A673 (cell line): ENCODE data around the gene OR6B1.

ENCODE experiments used
- CTCF ChIP-seq: fragments of 300-800, 200-600 bp; sonication (generic); conservative IDR thresholded peaks from 2 replicates; pipeline ENCODE4 v1.5.1; 2017; ENCODE audit warnings: low read depth, mild to moderate bottlenecking, antibody characterized with exemption, low read length, moderate library complexity, mixed read lengths
- EZH2 ChIP-seq: fragments of 200-600 bp; sonication (generic); IDR thresholded peaks from 2 replicates; pipeline ENCODE4 v1.6.1; 2017; ENCODE audit warnings: borderline replicate concordance, low read depth, mild to moderate bottlenecking, mixed read lengths, antibody characterized with exemption, low read length; ENCODE audit not compliant: poor library complexity, severe bottlenecking

- TF ChIP-seq CTCF: no peak
- no peak for TF ChIP-seq EZH2
Observed at GRCh38 chr7:143979998-143980397, 20.1 kb upstream of the OR6B1 start.
